DND-41 (cell line): ENCODE measurements around the gene FNDC3B.

ENCODE experiments used
- ATAC-seq: fragments of 200-7000 bp; cut with Tn5 transposase; 3 replicates; pipeline ENCODE4 v1.9.1; 2021; ENCODE audit warnings: low read depth; ENCODE audit not compliant: insufficient read depth
- DNase-seq: peaks from one replicate; pipeline ENCODE4 v3.0.0-alpha.2; 2020
- H2AFZ ChIP-seq: 2 replicates; pipeline ENCODE4 v1.6.0; 2012; ENCODE audit warnings: low read depth, low read length
- H3K27ac ChIP-seq: 2 replicates; pipeline ENCODE4 v1.5.1; 2012; ENCODE audit warnings: low read length, inconsistent platforms
- H3K27me3 ChIP-seq: fragments of 200-600 bp; sonication (generic); 2 replicates; pipeline ENCODE4 v1.6.0; 2012; ENCODE audit warnings: low read length, mild to moderate bottlenecking, inconsistent platforms; ENCODE audit not compliant: insufficient read depth, poor library complexity
- H3K36me3 ChIP-seq: 2 replicates; pipeline ENCODE4 v1.5.1; 2012; ENCODE audit warnings: low read length, inconsistent platforms; ENCODE audit not compliant: insufficient read depth
- H3K4me1 ChIP-seq: 2 replicates; pipeline ENCODE4 v1.5.1; 2012; ENCODE audit warnings: mild to moderate bottlenecking, low read length; ENCODE audit not compliant: insufficient read depth
- H3K4me2 ChIP-seq: 2 replicates; pipeline ENCODE4 v1.6.0; 2012; ENCODE audit warnings: mild to moderate bottlenecking, moderate library complexity, low read length, inconsistent platforms; ENCODE audit not compliant: insufficient read depth
- H3K4me3 ChIP-seq, 2 experiments: fragments of 200-600 bp in 1 of 2; shearing (Covaris generic) in 1 of 2; 2 replicates each; pipeline ENCODE4 v1.5.1; 2012 to 2016; ENCODE audit warnings: inconsistent platforms in 2 of 2, low read length in 2 of 2, mild to moderate bottlenecking in 2 of 2, low read depth in 1 of 2, moderate library complexity in 1 of 2
- H3K79me2 ChIP-seq: 2 replicates; pipeline ENCODE4 v1.6.0; 2012; ENCODE audit warnings: low read length, inconsistent platforms; ENCODE audit not compliant: insufficient read depth
- H3K9ac ChIP-seq: 2 replicates; pipeline ENCODE4 v1.6.0; 2012; ENCODE audit warnings: low read depth, mild to moderate bottlenecking, inconsistent platforms, low read length, moderate library complexity
- H3K9me3 ChIP-seq: 2 replicates; pipeline ENCODE4 v1.5.1; 2012; ENCODE audit warnings: low read length, moderate library complexity, mild to moderate bottlenecking, inconsistent platforms; ENCODE audit not compliant: insufficient read depth, severe bottlenecking
- H4K20me1 ChIP-seq: 2 replicates; pipeline ENCODE4 v1.6.0; 2012; ENCODE audit warnings: low read length; ENCODE audit not compliant: insufficient read depth
- EZH2 ChIP-seq: IDR thresholded peaks from 3 replicates; pipeline ENCODE4 v1.6.1; 2012; ENCODE audit warnings: borderline replicate concordance, low read depth, mild to moderate bottlenecking, moderate library complexity, low read length, inconsistent platforms; ENCODE audit not compliant: severe bottlenecking
- TF ChIP-seq, protein P1 (sequence below): IDR thresholded peaks from 2 replicates; pipeline ENCODE4 v1.5.1; 2012; ENCODE audit warnings: borderline replicate concordance, low read length, moderate library complexity, mild to moderate bottlenecking; ENCODE audit not compliant: poor library complexity, severe bottlenecking; ENCODE audit errors: extremely low read depth

The FNDC3B gene

DNA sequence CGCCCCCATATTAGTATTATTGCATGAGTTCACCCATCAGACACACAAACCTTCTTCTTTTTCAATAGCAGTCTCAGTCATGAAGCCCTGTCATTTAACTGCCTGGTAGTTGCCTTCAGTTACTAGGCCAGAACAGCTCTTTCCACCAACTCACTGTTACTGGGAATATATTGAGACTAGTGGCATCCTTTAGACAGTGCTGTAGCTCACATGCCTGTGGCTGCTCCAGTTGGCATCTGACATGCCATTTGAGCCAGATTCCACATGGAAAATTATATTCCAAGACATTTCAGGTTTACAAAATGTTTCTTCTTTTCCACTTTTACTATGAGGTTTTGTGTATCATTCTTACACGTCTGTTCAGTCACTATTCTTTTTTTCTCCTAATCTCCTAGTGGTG is 262.8 kb downstream of the FNDC3B start:
- Histone ChIP-seq H3K9me3 (no peaks in the 10 kb centered on the region), H2AFZ (no peak overlapping the region), H3K36me3 (no peaks in the 10 kb centered on the region), H3K4me2 (no peak overlapping the region), H3K4me1 (no peaks in the 10 kb centered on the region), H4K20me1 (no peaks in the 10 kb centered on the region), H3K27me3 (no peaks in the 10 kb centered on the region), H3K27ac (no peak overlapping the region), H3K4me3 (no peak overlapping the region), H3K79me2 (no peaks in the 10 kb centered on the region), H3K9ac (no peak overlapping the region)
- TF ChIP-seq, protein P1, sequence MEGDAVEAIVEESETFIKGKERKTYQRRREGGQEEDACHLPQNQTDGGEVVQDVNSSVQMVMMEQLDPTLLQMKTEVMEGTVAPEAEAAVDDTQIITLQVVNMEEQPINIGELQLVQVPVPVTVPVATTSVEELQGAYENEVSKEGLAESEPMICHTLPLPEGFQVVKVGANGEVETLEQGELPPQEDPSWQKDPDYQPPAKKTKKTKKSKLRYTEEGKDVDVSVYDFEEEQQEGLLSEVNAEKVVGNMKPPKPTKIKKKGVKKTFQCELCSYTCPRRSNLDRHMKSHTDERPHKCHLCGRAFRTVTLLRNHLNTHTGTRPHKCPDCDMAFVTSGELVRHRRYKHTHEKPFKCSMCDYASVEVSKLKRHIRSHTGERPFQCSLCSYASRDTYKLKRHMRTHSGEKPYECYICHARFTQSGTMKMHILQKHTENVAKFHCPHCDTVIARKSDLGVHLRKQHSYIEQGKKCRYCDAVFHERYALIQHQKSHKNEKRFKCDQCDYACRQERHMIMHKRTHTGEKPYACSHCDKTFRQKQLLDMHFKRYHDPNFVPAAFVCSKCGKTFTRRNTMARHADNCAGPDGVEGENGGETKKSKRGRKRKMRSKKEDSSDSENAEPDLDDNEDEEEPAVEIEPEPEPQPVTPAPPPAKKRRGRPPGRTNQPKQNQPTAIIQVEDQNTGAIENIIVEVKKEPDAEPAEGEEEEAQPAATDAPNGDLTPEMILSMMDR: no peak
- no peak for TF ChIP-seq EZH2
- ATAC-seq (no peak), DNase-seq (no peak)

DNA sequence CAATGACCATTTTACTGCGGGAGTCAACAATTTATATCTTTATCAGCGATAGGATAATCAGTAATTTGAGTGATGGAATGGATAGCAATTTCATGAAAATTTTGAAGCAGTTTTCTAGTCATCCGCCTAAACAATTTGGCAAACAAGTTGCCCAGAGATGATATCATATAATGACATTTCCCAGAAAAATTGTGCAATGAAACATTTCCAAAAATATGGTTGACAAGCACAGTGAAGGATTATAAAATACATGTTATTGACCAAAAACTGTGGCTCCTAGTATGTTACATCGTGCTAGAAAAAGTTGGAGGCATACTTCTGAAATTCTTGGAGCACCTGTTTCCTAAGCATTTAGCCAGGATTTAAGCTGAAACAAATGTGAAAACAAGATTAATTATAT is 263.8 kb downstream of the FNDC3B start:
- Histone ChIP-seq H3K9me3 (no peaks in the 10 kb centered on the region), H3K27ac (no peak overlapping the region), H3K79me2 (no peaks in the 10 kb centered on the region), H3K4me1 (no peaks in the 10 kb centered on the region), H3K4me2 (no peak overlapping the region), H3K27me3 (no peaks in the 10 kb centered on the region), H4K20me1 (no peaks in the 10 kb centered on the region), H3K4me3 (no peak overlapping the region), H3K36me3 (no peaks in the 10 kb centered on the region), H2AFZ (no peak overlapping the region), H3K9ac (no peak overlapping the region)
- no peak for TF ChIP-seq EZH2
- TF ChIP-seq, protein P1: no peak
- DNase-seq: no peak
- ATAC-seq: no peak

DNA sequence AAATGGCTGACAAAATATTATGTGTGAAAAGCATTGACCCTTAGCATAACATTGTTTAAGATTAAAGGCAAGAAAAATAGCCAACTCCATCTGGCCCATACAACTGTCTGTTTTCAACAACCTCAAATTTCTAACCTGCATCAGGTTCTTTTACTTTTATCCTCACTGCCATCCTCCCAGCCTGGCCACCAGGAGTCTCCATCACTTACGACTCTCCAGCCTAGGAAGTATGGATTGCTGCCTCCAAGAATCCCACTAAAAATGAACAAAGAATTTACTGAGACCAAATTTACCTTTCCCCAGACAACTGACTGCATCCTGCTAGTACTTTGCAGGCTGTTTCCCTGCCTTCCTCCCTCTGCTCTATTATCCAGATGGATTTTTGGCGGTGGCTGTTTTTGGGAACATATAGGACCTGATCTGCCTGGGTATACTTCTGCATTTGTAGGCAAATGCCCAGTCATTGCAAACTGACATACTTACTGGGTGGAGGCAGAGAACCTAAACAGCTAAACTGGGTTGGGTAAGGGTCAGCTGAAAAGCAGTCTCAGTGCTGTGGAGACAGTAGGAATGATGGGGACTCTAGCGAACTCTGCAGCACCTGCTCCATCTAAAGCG is 264.7 kb downstream of the FNDC3B start:
- Histone ChIP-seq H3K79me2 (no peaks in the 10 kb centered on the region), H4K20me1 (no peaks in the 10 kb centered on the region), H3K36me3 (no peaks in the 10 kb centered on the region), H3K4me3 (no peak overlapping the region), H3K4me1 (no peaks in the 10 kb centered on the region), H3K9me3 (no peaks in the 10 kb centered on the region), H3K27ac (no peak overlapping the region), H2AFZ (no peak overlapping the region), H3K9ac (no peak overlapping the region), H3K27me3 (no peaks in the 10 kb centered on the region), H3K4me2 (no peak overlapping the region)
- TF ChIP-seq, protein P1: no peak
- TF ChIP-seq EZH2: no peak
- ATAC-seq (no peak), DNase-seq (no peak)

DNA sequence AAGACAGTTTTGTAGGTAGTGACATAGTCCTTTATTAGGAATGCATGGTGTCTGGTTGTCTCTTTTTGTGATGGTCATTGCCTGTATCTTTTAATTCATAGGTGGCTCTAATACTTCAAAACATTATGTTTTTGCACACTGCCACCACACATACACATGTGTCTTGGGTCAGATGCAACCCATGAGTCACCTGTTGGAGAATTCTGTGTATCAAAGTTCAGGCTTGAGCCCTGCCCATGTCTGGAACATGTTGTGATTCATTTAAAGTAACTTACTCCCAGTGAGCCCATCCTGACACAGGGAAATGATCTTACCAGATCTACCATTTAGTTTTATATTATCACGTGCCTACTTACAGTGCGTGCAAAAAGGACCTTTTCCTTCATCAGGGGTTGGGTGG is 266.2 kb downstream of the FNDC3B start:
- no peaks in the 10 kb centered on the region for H3K36me3 ChIP-seq
- no peak for ATAC-seq
- no peaks in the 10 kb centered on the region for H3K9me3 ChIP-seq
- no peaks in the 10 kb centered on the region for H4K20me1 ChIP-seq
- no peak overlapping the region for H3K27ac ChIP-seq
- TF ChIP-seq EZH2: no peak
- TF ChIP-seq, protein P1: no peak
- H3K4me1 ChIP-seq: no peaks in the 10 kb centered on the region
- H3K9ac ChIP-seq: no peak overlapping the region
- no peak for DNase-seq
- H3K4me2 ChIP-seq: no peak overlapping the region
- no peak overlapping the region for H2AFZ ChIP-seq
- H3K27me3 ChIP-seq: no peaks in the 10 kb centered on the region
- H3K79me2 ChIP-seq: no peaks in the 10 kb centered on the region
- H3K4me3 ChIP-seq: no peak overlapping the region
